DMS79 (cell line): ENCODE measurements around the gene ZC3H12C.
"Not testable (repeated sequence)": the region's sequence is repeated elsewhere in the genome, so short reads cannot be mapped to it uniquely, and the experiment has no call there.

Experiments
- DNase-seq: peaks from one replicate; lab custom pipeline; 2025; lab: John Stamatoyannopoulos, UW

ZC3H12C gene

DNA sequence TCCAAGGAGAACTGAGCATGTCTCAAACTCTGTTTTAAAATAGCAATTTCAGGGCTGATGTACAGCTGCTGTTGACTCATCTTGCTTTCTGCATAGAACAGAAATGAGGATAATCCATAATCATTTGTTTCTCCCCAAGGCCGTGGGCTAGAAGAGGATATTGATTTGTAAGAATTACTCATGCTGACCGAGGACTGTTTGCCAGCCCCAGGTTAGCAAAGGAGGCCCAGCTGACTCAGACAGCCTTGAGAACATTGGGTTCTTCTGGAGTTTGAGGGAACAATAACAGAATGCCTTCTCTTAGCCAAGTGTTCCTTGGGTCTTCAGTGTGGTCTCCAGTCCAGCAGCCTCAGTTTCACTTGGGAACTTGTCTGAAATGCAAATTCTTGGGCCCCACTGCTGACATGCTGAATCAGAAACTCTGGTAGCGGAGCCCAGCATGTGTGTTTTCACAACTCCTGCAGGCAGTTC is 92.0 kb downstream of the ZC3H12C start:
- DNase-seq, result no peak

DNA sequence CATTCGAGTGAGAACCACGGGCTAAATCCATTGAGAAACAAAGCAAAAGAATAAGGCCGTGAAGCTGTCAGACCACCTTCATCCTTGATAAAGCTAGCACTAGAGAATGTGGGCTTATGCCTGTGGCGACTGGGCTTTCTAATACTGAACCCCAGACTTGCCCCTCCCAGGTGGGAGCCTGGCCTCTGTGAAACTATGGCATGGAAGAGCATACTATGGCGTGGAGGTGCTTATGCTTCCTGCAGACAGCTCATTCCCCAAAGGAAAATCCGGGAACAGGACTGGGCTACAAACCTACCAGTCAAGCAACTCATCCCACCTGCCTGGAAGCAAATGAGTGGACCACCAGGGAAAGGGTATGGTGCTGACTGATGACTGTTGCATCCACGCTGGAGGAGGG is 92.4 kb downstream of the ZC3H12C start:
- no peak for DNase-seq

DNA sequence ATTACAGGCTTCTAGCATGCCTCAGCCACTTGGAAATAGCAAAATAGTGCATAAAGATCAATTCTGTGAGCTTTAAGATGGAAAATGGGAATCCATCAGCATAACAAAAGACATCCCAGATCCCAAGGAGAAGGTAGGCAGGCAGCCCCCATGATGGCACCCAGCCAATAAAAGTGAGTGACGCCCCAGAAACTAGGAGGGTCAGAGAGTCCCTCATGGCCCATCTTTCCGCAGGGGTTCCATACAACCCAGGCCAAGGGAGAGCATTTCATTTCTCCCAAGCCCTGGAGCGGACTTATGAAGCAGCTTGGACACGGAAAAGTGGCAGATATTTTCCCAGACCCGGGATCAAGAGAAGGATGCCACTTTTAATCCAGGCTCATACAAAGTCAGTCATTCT is 93.3 kb downstream of the ZC3H12C start:
- DNase-seq, result no peak

DNA sequence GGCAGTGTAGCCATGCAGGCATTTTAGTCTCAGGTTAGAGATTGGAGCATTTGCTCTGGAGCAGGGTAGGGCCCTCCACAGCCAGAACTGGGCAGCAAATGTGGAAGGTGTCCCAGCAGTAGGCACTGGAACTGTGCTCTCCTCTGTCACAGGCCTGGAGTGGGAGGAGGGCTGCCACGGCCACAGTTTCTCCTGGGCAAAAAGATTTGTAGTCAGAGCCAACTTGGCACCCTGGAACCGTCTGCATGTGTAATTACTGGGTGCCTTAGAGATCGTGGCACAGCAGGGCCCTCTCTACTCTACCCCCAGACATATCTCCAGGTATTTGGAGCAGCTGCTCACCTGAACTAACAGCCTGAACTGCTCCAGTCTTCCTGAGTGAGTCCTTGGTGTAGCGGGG is 93.7 kb downstream of the ZC3H12C start:
- DNase-seq, result no peak

DNA sequence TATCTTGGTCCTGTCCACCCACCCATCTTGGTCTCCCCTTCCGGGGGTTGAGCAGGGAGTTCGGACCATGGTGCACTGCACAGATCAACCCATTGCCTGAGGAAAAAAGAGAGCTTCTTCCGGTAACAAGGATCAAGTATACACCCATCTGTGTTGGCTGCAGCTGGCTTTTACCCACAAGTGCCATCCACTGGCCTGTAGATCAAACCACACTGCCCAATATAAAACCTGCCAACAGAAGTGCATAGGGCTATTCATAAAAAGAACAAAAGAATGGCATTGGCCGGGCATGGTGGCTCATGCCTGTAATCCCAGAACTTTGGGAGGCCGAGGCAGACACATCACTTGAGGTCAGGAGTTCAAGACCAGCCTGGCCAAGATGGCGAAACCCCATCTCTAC is 94.5 kb downstream of the ZC3H12C start:
- DNase-seq, result no peak

DNA sequence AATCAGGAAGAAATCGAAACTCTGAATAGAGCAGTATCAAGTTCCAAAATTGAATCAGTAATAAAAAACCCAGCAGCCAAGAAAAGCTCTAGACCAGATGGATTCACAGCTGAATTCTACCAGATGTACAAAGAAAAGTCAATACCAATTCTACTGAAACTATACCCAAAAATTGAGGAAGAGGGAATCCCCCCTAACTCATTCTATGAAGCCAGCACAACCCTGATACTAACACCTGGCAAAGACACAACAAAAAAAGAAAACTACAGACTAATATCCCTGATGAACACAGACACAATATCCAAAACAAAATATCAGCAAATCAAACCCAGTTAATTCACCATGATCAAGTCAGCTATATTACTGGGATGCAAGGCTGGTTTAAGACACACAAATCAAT is 97.7 kb downstream of the ZC3H12C start:
- no peak for DNase-seq

- not testable (repeated sequence) for DNase-seq
These were observed 99.6 kb downstream of the ZC3H12C start for GRCh38 chr11:110192604-110193282.

DNA sequence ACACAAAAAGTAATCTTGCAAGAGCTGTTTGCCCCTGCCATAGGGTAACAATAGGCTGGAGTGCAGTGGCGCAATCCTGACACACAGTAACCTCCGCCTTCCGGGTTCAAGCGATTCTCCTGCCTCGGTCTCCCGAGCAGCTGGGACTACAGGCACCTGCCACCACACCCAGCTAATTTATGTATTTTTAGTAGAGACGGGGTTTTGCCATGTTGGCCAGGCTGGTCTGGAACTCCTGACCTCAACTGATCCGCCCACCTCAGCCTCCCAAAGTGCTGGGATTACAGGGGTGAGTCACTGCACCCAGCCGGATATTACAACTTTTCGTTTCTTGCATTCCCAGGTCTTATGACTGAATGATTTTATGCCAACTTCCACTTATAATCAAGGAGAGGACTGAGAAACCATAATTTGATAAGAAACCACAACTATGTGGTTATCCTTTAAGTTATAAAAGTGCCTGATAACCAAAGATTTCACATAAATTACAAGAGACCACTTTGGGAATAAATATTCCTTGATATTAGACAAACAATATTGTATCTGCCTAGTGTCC is 101.1 kb downstream of the ZC3H12C start:
- DNase-seq, result not testable (repeated sequence)

DNA sequence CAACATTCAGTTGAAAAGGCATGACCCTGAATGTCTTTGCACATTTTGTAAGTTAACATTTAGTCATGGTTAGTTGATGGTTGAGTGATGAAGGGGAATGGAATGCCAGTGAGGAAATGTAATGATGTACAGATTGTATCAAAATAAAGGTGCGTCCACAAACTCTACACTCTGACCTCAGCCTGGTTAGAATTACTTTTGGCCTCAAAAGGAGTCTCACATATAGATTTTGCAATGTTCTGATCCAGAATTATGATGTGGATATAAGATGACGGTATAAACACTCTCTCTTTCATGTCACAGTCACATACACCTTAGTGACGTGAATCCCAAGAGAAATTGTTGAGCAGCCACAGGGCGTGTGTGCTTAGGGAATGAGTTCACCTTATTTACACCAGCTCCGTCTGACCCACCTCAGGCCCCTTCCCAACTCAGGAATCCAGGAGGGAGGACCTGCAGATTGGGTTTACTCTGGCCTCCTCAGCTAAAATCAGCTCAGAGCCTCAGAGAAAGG is 103.1 kb downstream of the ZC3H12C start:
- no peak for DNase-seq

DNA sequence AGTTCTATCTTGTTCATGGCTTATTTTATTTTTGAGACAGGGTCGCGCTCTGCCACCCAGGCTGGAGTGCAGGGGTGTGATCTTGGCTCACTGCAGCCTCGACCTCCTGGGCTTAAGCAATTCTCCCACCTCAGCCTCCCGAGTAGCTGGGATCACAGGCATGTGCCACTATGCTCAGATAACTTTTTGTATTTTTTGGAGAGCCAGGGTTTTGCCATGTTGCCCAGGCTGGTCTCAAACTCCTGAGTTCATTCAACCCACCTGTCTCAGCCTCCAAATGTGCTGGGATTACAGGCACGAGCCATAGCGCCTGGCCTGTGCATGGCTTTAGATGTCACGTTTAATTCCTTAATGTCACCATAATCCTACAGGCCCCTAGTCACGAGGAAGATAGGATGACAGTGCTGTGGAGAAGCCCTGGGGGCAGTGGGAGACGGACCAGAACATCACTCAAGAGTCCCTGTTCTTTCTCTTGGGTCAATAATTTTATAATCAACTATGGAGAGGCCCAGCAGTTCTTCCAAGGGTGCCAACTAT is 103.8 kb downstream of the ZC3H12C start:
- DNase-seq, result no peak

GRCh38 chr11:110198031-110198729 is 105.0 kb downstream of the ZC3H12C start:
- no peak for DNase-seq

GRCh38 chr11:110199184-110199981 is 106.2 kb downstream of the ZC3H12C start:
- no peak for DNase-seq

DNA sequence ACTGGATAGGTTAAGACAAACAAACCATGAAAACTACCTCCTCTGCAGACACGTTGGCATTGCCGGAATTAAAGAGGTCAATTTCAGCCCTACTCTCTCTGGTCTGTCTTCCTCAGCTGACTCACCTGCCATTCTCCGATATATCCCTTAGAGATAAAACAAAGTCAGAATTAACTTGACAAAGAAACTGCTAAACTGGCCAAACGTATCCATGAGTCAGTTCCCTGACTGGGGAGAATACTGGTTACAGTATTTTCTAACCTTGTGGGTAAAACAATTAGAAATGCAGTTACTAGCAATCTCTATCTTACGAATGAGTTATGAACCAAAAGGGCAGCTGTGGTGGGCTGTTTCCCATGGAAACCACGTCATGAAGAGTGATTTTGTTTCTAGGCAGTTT is 107.0 kb downstream of the ZC3H12C start:
- no peak for DNase-seq

- DNase-seq, result no peak
These were observed 107.6 kb downstream of the ZC3H12C start for GRCh38 chr11:110200836-110201235.

DNA sequence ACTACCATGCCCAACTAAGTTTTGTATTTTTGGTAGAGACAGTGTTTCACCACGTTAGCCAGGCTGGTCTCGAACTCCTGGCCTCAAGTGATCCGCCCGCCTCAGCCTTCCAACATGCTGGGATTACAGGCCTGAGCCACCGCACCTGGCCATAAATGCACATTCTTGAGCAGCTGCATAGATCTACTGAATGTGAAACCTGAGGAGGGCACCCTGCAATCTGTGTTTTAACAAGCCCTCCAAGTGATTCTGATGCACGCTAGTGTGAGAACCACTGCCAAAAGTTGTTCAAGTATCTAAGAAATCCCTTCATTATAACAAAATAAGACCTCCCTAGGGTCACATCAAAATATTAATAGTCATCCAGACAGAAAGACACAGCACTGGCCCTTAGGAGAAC is 113.9 kb downstream of the ZC3H12C start:
- peak; percentile 37 for DNase-seq

GRCh38 chr11:110208678-110209312 is 115.6 kb downstream of the ZC3H12C start:
- DNase-seq, result not testable (repeated sequence)

- DNase-seq, result not testable (repeated sequence)
These were observed 116.1 kb downstream of the ZC3H12C start for GRCh38 chr11:110209313-110209694.

- DNase-seq, result no peak
These were observed 124.2 kb downstream of the ZC3H12C start for GRCh38 chr11:110217223-110217877.

DNA sequence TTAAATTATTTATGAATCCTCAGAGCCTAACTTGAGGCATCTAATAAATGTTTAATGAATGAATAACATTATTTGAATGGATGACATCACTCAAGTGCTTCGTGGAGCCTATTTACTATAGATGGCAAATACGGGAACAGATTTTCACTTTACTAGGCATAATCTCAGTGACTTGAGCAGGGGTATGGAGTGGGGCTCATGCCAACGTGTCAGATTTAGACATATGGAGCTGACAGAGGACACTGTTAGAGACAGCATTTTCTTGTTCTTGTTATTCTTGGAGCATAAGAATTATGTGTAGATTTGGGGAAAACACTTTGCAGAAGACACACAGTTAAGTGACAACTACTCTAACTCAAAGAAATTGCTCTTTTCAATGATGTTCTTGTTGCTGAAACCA is 124.7 kb downstream of the ZC3H12C start:
- no peak for DNase-seq

DNA sequence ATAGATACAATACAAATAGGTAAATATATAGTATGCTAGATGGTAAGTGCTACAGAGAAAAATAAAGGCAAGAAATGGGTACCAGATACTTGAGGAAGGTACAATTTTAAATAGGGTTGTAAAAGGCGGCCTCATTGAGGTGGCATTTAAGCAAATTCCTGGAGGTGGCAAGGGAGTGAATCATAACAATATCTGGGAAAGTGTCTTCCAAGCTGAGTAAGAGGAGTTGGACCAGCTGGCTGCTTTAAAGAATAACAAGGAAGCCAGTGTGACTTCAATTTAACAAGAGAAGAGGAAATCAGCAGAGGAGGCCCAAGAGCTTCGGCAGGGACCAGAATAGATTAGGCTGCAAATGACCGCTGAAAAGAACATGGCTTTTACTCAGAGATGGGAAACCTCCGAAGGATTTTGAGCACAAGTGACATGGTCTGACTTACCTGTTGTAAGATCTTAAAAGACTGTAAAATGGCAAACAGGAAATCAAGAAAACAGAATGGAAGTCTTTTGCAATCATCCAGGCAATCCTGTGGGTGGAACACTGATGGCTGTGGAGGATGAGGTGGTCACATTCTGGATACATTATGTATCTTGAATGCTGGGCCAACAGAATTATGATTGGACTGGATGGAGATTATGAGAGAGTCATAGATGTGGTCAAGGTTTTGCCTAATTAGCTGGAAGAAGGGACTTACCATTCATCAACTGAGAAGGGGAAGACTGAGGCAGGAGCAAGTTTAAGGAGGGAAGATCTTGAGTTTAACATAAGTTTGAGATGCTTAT is 126.0 kb downstream of the ZC3H12C start:
- DNase-seq, result no peak
